ENCODE data around the gene HECTD1.
"Not testable (repeated sequence)": the region's sequence is repeated elsewhere in the genome, so short reads cannot be mapped to it uniquely, and the experiment has no call there.

HECTD1 gene

DNA sequence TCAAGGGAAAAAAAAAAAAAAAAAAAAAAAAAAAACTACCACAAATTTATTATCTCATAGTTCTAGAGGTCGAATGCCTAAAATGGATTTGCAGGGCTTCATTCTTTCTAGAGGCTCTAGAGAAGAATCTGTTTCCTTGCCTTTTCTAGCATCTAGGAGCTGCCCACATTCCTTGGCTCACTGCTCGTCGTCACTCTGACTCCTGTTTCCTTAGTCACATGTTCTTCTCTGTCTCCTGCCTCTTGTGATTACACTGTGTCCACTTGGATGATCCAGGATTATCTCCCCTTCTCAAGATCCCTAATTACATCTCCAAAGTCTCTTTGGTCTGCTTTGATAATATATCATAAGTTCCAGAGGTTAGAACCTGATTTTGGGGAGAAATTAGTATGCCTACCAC, 88.7 kb downstream of the HECTD1 start:
- DNase-seq (ENCODE audit: low read depth), result no peak
- H3K4me3 ChIP-seq (ENCODE audit: low read depth, low read length), result no peak overlapping the region

- no peak for DNase-seq (ENCODE audit: low read depth)
- no peak overlapping the region for H3K4me3 ChIP-seq (ENCODE audit: low read depth, low read length)
Observed at GRCh38 chr14:31113794-31114193, 93.8 kb downstream of the HECTD1 start.

GRCh38 chr14:31110872-31111271, 96.7 kb downstream of the HECTD1 start:
- H3K4me3 ChIP-seq (ENCODE audit: low read depth, low read length), result no peak overlapping the region
- no peak for DNase-seq (ENCODE audit: low read depth)

DNA sequence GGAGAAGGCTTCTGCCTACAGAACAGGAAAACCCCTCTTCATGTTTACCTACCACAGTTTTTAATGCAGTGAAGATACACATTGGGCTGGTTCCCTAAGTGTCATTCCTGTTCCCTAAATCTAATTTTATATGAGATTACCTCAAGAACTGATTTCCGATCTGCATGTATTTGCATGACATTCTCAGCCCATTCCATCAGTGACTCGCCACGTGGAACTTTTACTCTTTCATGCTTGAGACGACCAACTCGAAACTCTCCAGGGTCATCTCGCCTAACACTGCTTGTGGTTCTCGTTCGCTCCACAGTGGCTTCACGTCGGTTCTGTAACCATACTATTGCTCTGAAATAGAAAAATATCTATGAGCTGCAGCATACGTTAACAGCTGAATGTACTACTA, 98.3 kb downstream of the HECTD1 start:
- H3K4me3 ChIP-seq (ENCODE audit: low read depth, low read length), result no peak overlapping the region
- no peak for DNase-seq (ENCODE audit: low read depth)

- DNase-seq (ENCODE audit: low read depth), result no peak
- H3K4me3 ChIP-seq (ENCODE audit: low read depth, low read length), result no peak overlapping the region
Observed at GRCh38 chr14:31106768-31107167, 100.8 kb downstream of the HECTD1 start.

GRCh38 chr14:31097081-31097480, 110.5 kb downstream of the HECTD1 start:
- H3K4me3 ChIP-seq (ENCODE audit: low read depth, low read length), result no peak overlapping the region
- DNase-seq (ENCODE audit: low read depth), result no peak

DNA sequence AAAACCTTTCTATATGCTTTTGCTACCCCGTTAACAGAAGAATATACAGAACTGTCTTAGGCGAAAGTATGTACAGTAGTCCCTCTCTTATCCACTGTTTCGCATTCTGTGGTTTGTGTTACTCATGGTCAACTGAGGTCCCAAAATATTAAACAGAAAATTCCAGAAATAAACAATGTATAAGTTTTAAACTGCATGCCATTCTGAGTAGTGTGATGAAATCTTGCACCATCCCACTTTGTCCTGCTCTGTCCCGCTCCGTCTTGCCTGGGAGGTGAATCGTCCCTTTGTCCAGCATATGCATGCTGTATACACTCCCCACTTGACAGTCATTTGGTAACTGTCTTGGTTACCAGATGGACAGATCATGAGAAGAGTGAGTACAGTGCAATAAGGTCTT, 111.3 kb downstream of the HECTD1 start:
- no peak overlapping the region for H3K4me3 ChIP-seq (ENCODE audit: low read depth, low read length)
- DNase-seq (ENCODE audit: low read depth), result no peak

DNA sequence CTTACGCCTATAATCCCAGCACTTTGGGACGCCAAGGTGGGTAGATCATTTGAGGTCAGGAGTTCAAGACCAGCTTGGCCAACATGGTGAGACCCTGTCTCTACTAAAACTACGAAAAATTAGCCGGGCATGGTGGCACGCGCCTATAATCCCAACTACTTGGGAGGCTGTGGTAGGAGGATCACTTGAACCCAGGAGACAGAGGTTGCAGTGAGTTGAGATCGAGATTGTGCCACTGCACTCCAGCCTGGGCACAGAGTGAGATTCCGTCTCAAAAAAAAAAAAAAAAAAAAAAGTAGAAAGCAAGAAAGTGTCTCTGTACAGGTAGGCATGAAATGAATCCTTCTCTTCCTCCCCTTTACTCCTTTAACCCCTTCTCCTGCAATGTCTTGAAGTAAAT, 111.8 kb downstream of the HECTD1 start:
- H3K4me3 ChIP-seq (ENCODE audit: low read depth, low read length); DNase-seq (ENCODE audit: low read depth): not testable (repeated sequence)

GRCh38 chr14:31093884-31094839, 113.4 kb downstream of the HECTD1 start:
- DNase-seq (ENCODE audit: low read depth); H3K4me3 ChIP-seq (ENCODE audit: low read depth, low read length): not testable (repeated sequence)

GRCh38 chr14:31092160-31092708, 115.4 kb downstream of the HECTD1 start:
- DNase-seq (ENCODE audit: low read depth), result no peak
- H3K4me3 ChIP-seq (ENCODE audit: low read depth, low read length), result no peak overlapping the region

DNA sequence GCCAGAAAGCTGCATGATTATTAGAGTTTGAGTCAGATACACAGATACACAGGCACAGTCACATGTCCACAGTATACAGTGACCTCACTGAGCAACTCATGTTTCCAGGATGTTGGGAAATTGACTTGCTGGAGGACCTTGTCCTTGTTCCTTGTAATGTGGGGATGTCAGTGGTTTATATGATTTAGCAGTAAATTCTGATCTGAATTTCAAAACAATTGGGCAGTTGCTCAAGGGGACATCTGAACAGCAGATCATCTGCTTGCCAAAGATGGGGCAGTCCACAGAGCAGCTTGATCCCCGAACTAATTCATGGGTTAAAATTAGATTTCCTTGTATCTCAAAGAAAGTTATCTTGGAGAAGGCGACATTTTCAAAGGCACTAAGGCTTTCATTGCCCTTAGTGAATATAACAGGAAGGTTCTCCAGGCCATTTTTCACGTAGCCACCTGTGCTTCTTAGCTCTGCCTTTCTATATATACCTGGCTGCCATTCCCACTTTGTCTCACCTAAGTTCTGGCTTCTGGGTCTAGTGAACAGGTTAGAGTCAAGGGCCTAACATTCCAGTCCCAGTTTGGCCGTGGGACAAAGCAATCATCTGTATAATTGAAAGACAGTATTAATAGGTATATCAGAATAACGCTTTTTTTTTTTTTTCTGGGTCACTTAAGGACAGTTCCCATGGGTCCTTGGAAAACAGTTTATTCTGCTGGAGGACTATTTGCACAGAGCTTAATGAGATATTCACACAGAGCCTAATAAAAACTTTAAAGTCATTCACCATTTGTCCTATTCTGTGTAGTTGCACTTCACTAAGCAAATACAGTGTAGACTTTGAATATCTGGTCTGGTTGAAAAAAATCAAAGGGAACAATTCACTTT, 116.5 kb downstream of the HECTD1 start:
- H3K4me3 ChIP-seq (ENCODE audit: low read depth, low read length), result no peak overlapping the region
- peak; percentile 90 for DNase-seq (ENCODE audit: low read depth)

GRCh38 chr14:31086466-31086865, 121.1 kb downstream of the HECTD1 start:
- not testable (repeated sequence) for DNase-seq (ENCODE audit: low read depth); H3K4me3 ChIP-seq (ENCODE audit: low read depth, low read length)

DNA sequence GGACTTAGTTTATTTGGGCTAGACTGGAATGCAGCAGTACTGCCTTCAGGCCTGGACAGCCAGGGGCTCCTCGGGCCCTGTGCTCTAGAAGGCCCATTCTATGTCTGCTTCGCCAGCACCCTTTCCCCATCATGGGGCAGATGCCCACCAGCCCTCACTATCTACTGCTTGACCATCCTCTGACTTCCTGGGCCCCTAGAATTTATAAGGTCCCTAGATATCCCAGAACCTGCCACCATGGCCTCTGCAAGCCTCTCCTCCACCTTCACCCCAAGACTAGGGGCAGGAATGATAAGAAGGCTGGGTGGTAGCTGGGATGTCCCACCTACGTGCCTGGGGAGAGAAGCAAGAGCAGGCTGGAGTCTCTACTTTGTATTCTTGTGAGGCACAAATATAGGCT, 122.6 kb downstream of the HECTD1 start:
- no peak overlapping the region for H3K4me3 ChIP-seq (ENCODE audit: low read depth, low read length)
- no peak for DNase-seq (ENCODE audit: low read depth)

DNA sequence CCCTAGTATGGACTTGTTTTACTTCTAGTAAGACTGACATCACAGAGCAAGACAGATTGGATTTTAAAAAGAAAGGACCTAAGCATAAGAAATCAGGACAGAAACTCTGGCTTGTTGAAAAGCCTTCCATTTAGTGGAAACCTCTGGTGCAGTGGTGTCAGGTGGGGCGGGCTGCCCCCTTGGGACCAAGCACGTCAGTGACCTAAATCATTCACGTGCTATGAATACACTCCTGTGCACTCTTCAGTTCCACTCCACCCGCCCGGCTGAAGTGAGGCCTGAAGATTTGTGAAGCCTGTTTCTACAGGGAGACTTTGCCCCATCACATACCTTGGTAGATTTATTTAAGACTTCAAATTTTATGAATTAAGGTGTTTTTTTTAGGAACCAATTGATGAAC, 123.2 kb downstream of the HECTD1 start:
- H3K4me3 ChIP-seq (ENCODE audit: low read depth, low read length), result no peak overlapping the region
- no peak for DNase-seq (ENCODE audit: low read depth)

GRCh38 chr14:31083781-31084180, 123.8 kb downstream of the HECTD1 start:
- no peak for DNase-seq (ENCODE audit: low read depth)
- no peak overlapping the region for H3K4me3 ChIP-seq (ENCODE audit: low read depth, low read length)

DNA sequence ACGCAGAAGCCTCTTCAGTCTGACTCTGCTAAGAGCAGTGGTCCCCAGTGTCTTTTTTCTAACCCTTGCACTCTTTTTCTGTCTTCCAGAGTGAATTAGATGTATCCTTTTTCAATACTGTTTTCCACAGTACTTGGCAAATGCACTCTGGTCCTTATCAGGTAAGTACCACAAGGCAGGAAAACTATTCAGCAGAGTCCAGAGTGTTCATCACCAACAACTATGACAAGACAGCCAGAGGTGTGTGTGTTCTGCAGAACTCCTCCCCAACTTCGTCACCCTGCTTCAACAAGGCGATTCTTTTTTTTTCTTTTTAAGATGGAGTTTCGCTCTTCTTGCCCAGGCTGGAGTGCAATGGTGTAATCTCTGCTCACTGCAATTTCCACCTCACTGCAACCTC, 127.1 kb downstream of the HECTD1 start:
- H3K4me3 ChIP-seq (ENCODE audit: low read depth, low read length), result no peak overlapping the region
- no peak for DNase-seq (ENCODE audit: low read depth)

DNA sequence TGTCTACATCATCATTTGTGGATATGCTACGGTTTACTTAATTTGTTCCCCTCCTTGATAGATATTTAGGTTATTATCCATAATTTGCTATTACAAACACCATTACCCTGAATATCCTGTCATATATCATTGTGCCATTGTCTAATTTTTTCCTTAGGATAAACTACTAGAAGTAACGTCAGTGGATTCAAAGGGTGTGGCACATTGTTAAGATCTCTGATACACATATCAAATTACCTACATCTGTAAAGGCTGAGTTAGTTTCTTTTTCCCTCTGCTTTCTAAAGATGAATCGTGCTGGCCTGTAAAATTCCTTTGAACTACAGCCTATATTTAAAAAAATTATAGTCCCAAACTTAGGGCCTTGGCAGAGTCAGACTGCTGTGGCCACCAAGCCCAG, 127.5 kb downstream of the HECTD1 start:
- no peak for DNase-seq (ENCODE audit: low read depth)

DNA sequence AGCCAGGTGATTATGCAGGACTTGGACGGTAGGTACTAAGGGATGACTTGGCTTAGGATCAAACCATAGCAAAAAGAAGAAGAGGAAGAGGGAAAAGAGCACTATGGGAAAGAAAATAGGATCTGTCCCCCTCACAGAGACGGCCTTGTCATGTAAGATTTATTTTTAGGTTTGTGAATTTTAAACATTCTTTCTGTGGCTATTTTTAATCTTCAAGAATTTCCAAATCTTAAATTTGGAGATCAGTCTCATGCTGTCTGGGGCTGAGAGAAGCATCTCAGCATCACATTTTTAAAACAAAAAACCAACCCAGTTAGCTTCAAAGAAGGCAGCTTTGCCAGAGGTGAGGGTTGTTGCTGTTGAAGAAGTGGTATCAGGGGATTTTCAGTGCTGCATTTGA, 128.8 kb downstream of the HECTD1 start:
- no peak for DNase-seq (ENCODE audit: low read depth)

More for the DNA sequence above, 127.5 kb downstream of the HECTD1 start:
- H3K4me3 ChIP-seq (ENCODE audit: low read depth, low read length), result no peak overlapping the region

GRCh38 chr14:31075144-31075543, 132.4 kb downstream of the HECTD1 start:
- no peak for DNase-seq (ENCODE audit: low read depth)
- H3K4me3 ChIP-seq (ENCODE audit: low read depth, low read length), result no peak overlapping the region

More for the DNA sequence above, 128.8 kb downstream of the HECTD1 start:
- H3K4me3 ChIP-seq (ENCODE audit: low read depth, low read length), result no peak overlapping the region

DNA sequence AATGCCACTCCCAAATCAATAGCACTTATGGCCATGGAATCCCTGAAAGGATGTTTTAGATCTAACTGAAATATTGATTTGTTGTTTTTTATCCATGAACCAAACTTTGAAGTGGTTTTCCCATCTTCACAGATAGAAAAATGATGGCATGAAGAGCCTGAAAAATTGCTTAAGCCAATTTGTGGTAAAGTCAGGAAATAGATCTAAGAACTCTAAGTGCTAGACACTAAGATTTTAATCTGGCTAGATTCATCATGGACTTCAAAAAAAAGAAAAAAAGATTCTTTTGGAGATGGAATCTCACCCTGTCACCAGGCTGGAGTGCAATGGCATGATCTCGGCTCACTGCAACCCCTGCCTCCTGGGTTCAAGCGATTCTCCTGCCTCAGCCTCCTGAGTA, 136.4 kb downstream of the HECTD1 start:
- no peak overlapping the region for H3K4me3 ChIP-seq (ENCODE audit: low read depth, low read length)
- DNase-seq (ENCODE audit: low read depth), result no peak
